CD4-positive, alpha-beta T cell (primary cell): ENCODE measurements around the gene TLE2. TPM values are rescaled to one million over a fixed set of nuclear protein-coding genes. Genes with fewer than 3 reads are reported as not detected.

Experiments
- ATAC-seq: fragments of 200-7000 bp; cut with Tn5 transposase; one replicate; pipeline ENCODE4 v1.10.0; 2022; ENCODE audit warnings: mild to moderate bottlenecking; ENCODE audit not compliant: poor library complexity
- CTCF ChIA-PET: fragments of 350-600 bp; sonication (Branson Sonifier 250); formaldehyde crosslinking; loops from one replicate; lab custom pipeline; 2021; ENCODE audit warnings: antibody characterized with exemption, inconsistent platforms; lab: Charles Lee
- POLR2A ChIA-PET: fragments of 350-600 bp; sonication (Branson Sonifier 250); formaldehyde crosslinking; loops from one replicate; lab custom pipeline; 2021; ENCODE audit warnings: antibody characterized with exemption, inconsistent platforms; lab: Charles Lee
- DNase-seq, 14 experiments: peaks; one replicate each; pipeline ENCODE4 v3.0.0-alpha.2; 2013 to 2020; ENCODE audit warnings: mixed read lengths in 2 of 14
- H3K27ac ChIP-seq, 2 donors: one replicate each; pipeline versions ENCODE4 v1.5.1 to v1.7.0; 2013; ENCODE audit warnings: low read length in 2 of 2, low read depth in 1 of 2, mild to moderate bottlenecking in 1 of 2
- H3K27me3 ChIP-seq, 2 experiments: 1 replicate in 1 of 2; 2 replicates in 1 of 2; pipeline versions ENCODE4 v1.6.1 to v1.7.0; 2013; ENCODE audit warnings: low read length in 2 of 2, control low read depth in 1 of 2, mild to moderate bottlenecking in 1 of 2, moderate library complexity in 1 of 2; ENCODE audit not compliant: insufficient read depth in 2 of 2, control insufficient read depth in 1 of 2
- H3K36me3 ChIP-seq: one replicate; pipeline ENCODE4 v1.6.1; 2013; ENCODE audit warnings: low read length, control low read depth; ENCODE audit not compliant: insufficient read depth
- H3K4me1 ChIP-seq: one replicate; pipeline ENCODE4 v1.6.1; 2013; ENCODE audit warnings: low read length, control low read depth; ENCODE audit not compliant: insufficient read depth
- H3K4me3 ChIP-seq: one replicate; pipeline ENCODE4 v1.5.1; 2013; ENCODE audit warnings: mild to moderate bottlenecking, low read length, moderate library complexity
- H3K9me3 ChIP-seq, 2 experiments: 1 replicate in 1 of 2; 2 replicates in 1 of 2; pipeline versions ENCODE4 v1.6.1 to v1.7.0; 2013; ENCODE audit warnings: low read length in 2 of 2, mild to moderate bottlenecking in 2 of 2, control low read depth in 1 of 2, moderate library complexity in 1 of 2; ENCODE audit not compliant: control insufficient read depth in 1 of 2, insufficient read depth in 1 of 2
- H3K27ac Mint-ChIP-seq: one replicate; pipeline ENCODE4 v1.8.0; 2020; ENCODE audit warnings: mixed read lengths
- H3K27me3 Mint-ChIP-seq: one replicate; pipeline ENCODE4 v1.8.0; 2021; ENCODE audit warnings: mixed read lengths
- H3K36me3 Mint-ChIP-seq: one replicate; pipeline ENCODE4 v1.8.0; 2021; ENCODE audit warnings: low read depth, mixed read lengths
- H3K4me1 Mint-ChIP-seq: one replicate; pipeline ENCODE4 v1.8.0; 2021; ENCODE audit warnings: low read depth, mixed read lengths
- H3K4me3 Mint-ChIP-seq: one replicate; pipeline ENCODE4 v1.8.0; 2020; ENCODE audit warnings: mild to moderate bottlenecking, mixed read lengths
- H3K9me3 Mint-ChIP-seq: one replicate; pipeline ENCODE4 v1.8.0; 2020; ENCODE audit warnings: mixed read lengths
- CTCF ChIP-seq: fragments of 200-600 bp; IDR thresholded peaks from one replicate; pipeline ENCODE4 v1.8.0; 2022; ENCODE audit warnings: antibody characterized with exemption, mild to moderate bottlenecking
- intact Hi-C, 2 experiments: fragments of 100-400 bp; cut with DNase I in 1 of 2; cut with micrococcal nuclease in 1 of 2; formaldehyde crosslinking; loops; one replicate each; pipeline versions ENCODE4 v1.15.1 to v1.9.0; 2023 to 2025; cut with DNase I, micrococcal nuclease
- total RNA-seq, 174 experiments: library from RNA in 2 of 174; stranded (reverse) in 2 of 174; gene quantifications; one replicate each; pipeline ENCODE4 v1.2.3 and lab custom pipeline; 2021 to 2026

TLE2 gene
- total RNA-seq, 2 experiments from 2014 or later: 23.9 to 25.0 TPM

- Mint-ChIP-seq H3K36me3 (peaks cover 81% of the 10 kb centered on the region), H3K9me3 (no peaks in the 10 kb centered on the region), H3K27me3 (no peaks in the 10 kb centered on the region), H3K4me1 (peaks cover 65% of the 10 kb centered on the region), H3K4me3 (no peak overlapping the region), H3K27ac (peak overlapping the region; percentile 69)
- intact Hi-C loops: loop anchor here (5.0 to 10.0 kb wide), 2 partner anchors 126 to 448 kb away; partner anchors contain the start of genes DOHH (in 1 of the 2) and FZR1 (in 1 of the 2)
- ATAC-seq (no peak), DNase-seq (no peak)
- no peaks in the 10 kb centered on the region for H3K27me3 ChIP-seq
- ChIA-PET CTCF (no interaction called here), POLR2A (interaction anchor here (7.9 to 8.5 kb wide), 2 partner anchors 12 to 20 kb away, joined by 80 to 225 read pairs; no protein-coding TSS in a partner anchor)
- no peak for TF ChIP-seq CTCF
- H3K9me3 ChIP-seq: no peaks in the 10 kb centered on the region
- H3K4me3 ChIP-seq: no peak overlapping the region
- peak overlapping the region in 1 of 2 donors; percentile 38 for H3K27ac ChIP-seq
- peaks cover 84% of the 10 kb centered on the region for H3K4me1 ChIP-seq
- peaks cover 77% of the 10 kb centered on the region for H3K36me3 ChIP-seq
These were observed 27.5 kb upstream of the TLE2 start for GRCh38 chr19:3056417-3057088.

- Histone ChIP-seq H3K4me3 (no peak overlapping the region), H3K9me3 (no peaks in the 10 kb centered on the region), H3K4me1 (peaks cover 83% of the 10 kb centered on the region), H3K27ac (peak overlapping the region in 1 of 2 donors; percentile 38), H3K36me3 (peaks cover 74% of the 10 kb centered on the region), H3K27me3 (no peaks in the 10 kb centered on the region)
- peaks cover 64% of the 10 kb centered on the region for H3K4me1 Mint-ChIP-seq
- TF ChIP-seq CTCF: no peak
- H3K9me3 Mint-ChIP-seq: no peaks in the 10 kb centered on the region
- H3K4me3 Mint-ChIP-seq: no peak overlapping the region
- ATAC-seq: no peak
- no peak for DNase-seq
- H3K27me3 Mint-ChIP-seq: no peaks in the 10 kb centered on the region
- CTCF ChIA-PET: no interaction called here
- H3K27ac Mint-ChIP-seq: no peak overlapping the region
- peaks cover 78% of the 10 kb centered on the region for H3K36me3 Mint-ChIP-seq
- POLR2A ChIA-PET: interaction anchor here (7.9 to 8.5 kb wide), 2 partner anchors 11 to 19 kb away, joined by 80 to 225 read pairs; no protein-coding TSS in a partner anchor
- intact Hi-C loops: loop anchor here (5.0 to 10.0 kb wide), 2 partner anchors 126 to 449 kb away; partner anchors contain the start of genes DOHH (in 1 of the 2) and FZR1 (in 1 of the 2)
These were observed 26.8 kb upstream of the TLE2 start for GRCh38 chr19:3055741-3056416.

GRCh38 chr19:3054972-3055740 is 26.1 kb upstream of the TLE2 start:
- H3K27me3 Mint-ChIP-seq: no peaks in the 10 kb centered on the region
- intact Hi-C loops: loop anchor here (5.0 to 10.0 kb wide), 2 partner anchors 127 to 450 kb away; partner anchors contain the start of genes DOHH (in 1 of the 2) and FZR1 (in 1 of the 2)
- peak overlapping the region; percentile 89 for H3K27ac Mint-ChIP-seq
- no peak for TF ChIP-seq CTCF
- ChIA-PET CTCF (no interaction called here), POLR2A (interaction anchor here (2.0 to 8.9 kb wide), 3 partner anchors 7 to 18 kb away, joined by 7 to 140 read pairs (median 96); partner anchors contain the start of gene TLE5)
- peak overlapping the region; percentile 21 for H3K4me3 Mint-ChIP-seq
- ATAC-seq (no peak), DNase-seq (no peak)
- Histone ChIP-seq H3K27me3 (no peaks in the 10 kb centered on the region), H3K4me3 (no peak overlapping the region), H3K9me3 (no peaks in the 10 kb centered on the region), H3K27ac (peak overlapping the region in 1 of 2 donors; percentile 7), H3K36me3 (peaks cover 70% of the 10 kb centered on the region), H3K4me1 (peaks cover 77% of the 10 kb centered on the region)
- peaks cover 58% of the 10 kb centered on the region for H3K4me1 Mint-ChIP-seq
- peaks cover 71% of the 10 kb centered on the region for H3K36me3 Mint-ChIP-seq
- H3K9me3 Mint-ChIP-seq: no peaks in the 10 kb centered on the region
